ENCODE results near the gene SLC25A19. TPM values are rescaled to one million over a fixed set of nuclear protein-coding genes. Genes with fewer than 3 reads are reported as not detected.

SLC25A19 gene
- total RNA-seq, 1 experiment from 2014 or later = 29.8 TPM

GRCh38 chr17:75265614-75266315, 23.5 kb downstream of the SLC25A19 start:
- Mint-ChIP-seq H3K4me1 (ENCODE audit: low read depth, unreplicated experiment) (peaks cover 15% of the 10 kb centered on the region), H3K27ac (ENCODE audit: unreplicated experiment) (no peak overlapping the region), H3K4me3 (ENCODE audit: unreplicated experiment) (no peak overlapping the region), H3K9me3 (ENCODE audit: unreplicated experiment) (no peaks in the 10 kb centered on the region), H3K36me3 (ENCODE audit: insufficient read depth, unreplicated experiment) (peaks cover 62% of the 10 kb centered on the region), H3K27me3 (ENCODE audit: insufficient read depth, unreplicated experiment) (no peaks in the 10 kb centered on the region)
- TF ChIP-seq CTCF (IDR thresholded peaks at IDR 0.05; ENCODE audit: insufficient read depth in 1 of 2, low read depth in 1 of 2, low read length in 1 of 2, severe bottlenecking in 1 of 2, unreplicated experiment in 1 of 2) = no peak
- no peaks in the 10 kb centered on the region for H3K27me3 ChIP-seq (replicated peaks; ENCODE audit: control insufficient read depth, insufficient read depth, low read length)
- BruUV-seq (replicated peaks) = no TSS peak
- no peak for DNase-seq
- intact Hi-C loops (cut with micrococcal nuclease; ENCODE audit: unreplicated experiment) = no loop called here
- H3K4me3 ChIP-seq (ENCODE audit: low read depth, low read length) = no peak overlapping the region
- POLR2A ChIA-PET = no interaction called here
- CTCF ChIA-PET = no interaction called here
- H3K36me3 ChIP-seq (ENCODE audit: control insufficient read depth, insufficient read depth, low read length) = peaks cover 10% of the 10 kb centered on the region
- no peaks in the 10 kb centered on the region for H3K9me3 ChIP-seq
- H3K4me1 ChIP-seq = 0 out of 2 replicates have a peak, but pooled peaks cover 9% of the 10 kb centered on the region

- no TSS peak for BruUV-seq (replicated peaks)
- DNase-seq = no peak
- intact Hi-C loops (cut with micrococcal nuclease; ENCODE audit: unreplicated experiment) = no loop called here
- H3K36me3 Mint-ChIP-seq (ENCODE audit: insufficient read depth, unreplicated experiment) = peaks cover 48% of the 10 kb centered on the region
- peak overlapping the region; percentile 100 for H3K27ac Mint-ChIP-seq (ENCODE audit: unreplicated experiment)
- H3K27me3 Mint-ChIP-seq (ENCODE audit: insufficient read depth, unreplicated experiment) = no peaks in the 10 kb centered on the region
- Histone ChIP-seq H3K27me3 (replicated peaks; ENCODE audit: control insufficient read depth, insufficient read depth, low read length) (no peaks in the 10 kb centered on the region), H3K4me3 (ENCODE audit: low read depth, low read length) (no peak overlapping the region), H3K4me1 (0 out of 2 replicates have a peak, but pooled peaks cover 5% of the 10 kb centered on the region), H3K9me3 (no peaks in the 10 kb centered on the region), H3K36me3 (ENCODE audit: control insufficient read depth, insufficient read depth, low read length) (peaks cover 10% of the 10 kb centered on the region)
- POLR2A ChIA-PET = interaction anchor here (0.7 to 3.0 kb wide), 3 partner anchors 8 to 26 kb away, joined by 7 to 48 read pairs (median 20); partner anchors contain the start of genes MIF4GD and SLC25A19
- CTCF ChIA-PET = interaction anchor here (0.5 to 2.2 kb wide), 5 partner anchors 8 to 370 kb away, joined by 3 to 14 read pairs (median 3); partner anchors contain the start of genes MIF4GD and SLC25A19
- peak overlapping the region; percentile 97 for H3K4me3 Mint-ChIP-seq (ENCODE audit: unreplicated experiment)
- TF ChIP-seq CTCF (IDR thresholded peaks at IDR 0.05; ENCODE audit: insufficient read depth in 1 of 2, low read depth in 1 of 2, low read length in 1 of 2, severe bottlenecking in 1 of 2, unreplicated experiment in 1 of 2) = no peak
- H3K9me3 Mint-ChIP-seq (ENCODE audit: unreplicated experiment) = no peaks in the 10 kb centered on the region
- peaks cover 16% of the 10 kb centered on the region for H3K4me1 Mint-ChIP-seq (ENCODE audit: low read depth, unreplicated experiment)
Observed at GRCh38 chr17:75263055-75263454, 26.2 kb downstream of the SLC25A19 start.

GRCh38 chr17:75262112-75262606, 27.1 kb downstream of the SLC25A19 start:
- Mint-ChIP-seq H3K9me3 (ENCODE audit: unreplicated experiment) (no peaks in the 10 kb centered on the region), H3K27ac (ENCODE audit: unreplicated experiment) (peak overlapping the region; percentile 100), H3K4me1 (ENCODE audit: low read depth, unreplicated experiment) (peaks cover 25% of the 10 kb centered on the region), H3K4me3 (ENCODE audit: unreplicated experiment) (peak overlapping the region; percentile 97), H3K27me3 (ENCODE audit: insufficient read depth, unreplicated experiment) (no peaks in the 10 kb centered on the region), H3K36me3 (ENCODE audit: insufficient read depth, unreplicated experiment) (peaks cover 40% of the 10 kb centered on the region)
- ChIA-PET POLR2A (interaction anchor here (0.6 to 3.0 kb wide), 12 partner anchors 9 to 264 kb away, joined by 3 to 48 read pairs (median 4); partner anchors contain the start of genes GRB2, MIF4GD, SLC25A19 and SUMO2), CTCF (interaction anchor here (0.6 to 3.3 kb wide), 8 partner anchors 8 to 371 kb away, joined by 3 to 42 read pairs (median 4); partner anchors contain the start of genes MIF4GD and SLC25A19)
- Histone ChIP-seq H3K4me1 (0 out of 2 replicates have a peak, but pooled peaks cover under 1% of the 10 kb centered on the region), H3K4me3 (ENCODE audit: low read depth, low read length) (peak overlapping the region; percentile 89), H3K9me3 (no peaks in the 10 kb centered on the region), H3K36me3 (ENCODE audit: control insufficient read depth, insufficient read depth, low read length) (peaks cover 10% of the 10 kb centered on the region), H3K27me3 (replicated peaks; ENCODE audit: control insufficient read depth, insufficient read depth, low read length) (no peaks in the 10 kb centered on the region)
- BruUV-seq (replicated peaks) = TSS peak; percentile 64
- intact Hi-C loops (cut with micrococcal nuclease; ENCODE audit: unreplicated experiment) = no loop called here
- no peak for DNase-seq
- TF ChIP-seq CTCF (IDR thresholded peaks at IDR 0.05; ENCODE audit: insufficient read depth in 1 of 2, low read depth in 1 of 2, low read length in 1 of 2, severe bottlenecking in 1 of 2, unreplicated experiment in 1 of 2) = no peak
